ENCODE data around the gene MRC2.
A peak's percentile ranks its signal among the peaks of the same experiment; 100 is the strongest.
"Not testable (repeated sequence)": the region's sequence is repeated elsewhere in the genome, so short reads cannot be mapped to it uniquely, and the experiment has no call there.

The MRC2 gene

GRCh38 chr17:62696256-62696655 is 68.8 kb downstream of the MRC2 start:
- H3K4me3 ChIP-seq (ENCODE audit: low read depth, low read length): no peak overlapping the region

GRCh38 chr17:62696726-62697490 is 69.4 kb downstream of the MRC2 start:
- no peak overlapping the region for H3K4me3 ChIP-seq (ENCODE audit: low read depth, low read length)

GRCh38 chr17:62698459-62698858 is 71.0 kb downstream of the MRC2 start:
- H3K4me3 ChIP-seq (ENCODE audit: low read depth, low read length): not testable (repeated sequence)

DNA sequence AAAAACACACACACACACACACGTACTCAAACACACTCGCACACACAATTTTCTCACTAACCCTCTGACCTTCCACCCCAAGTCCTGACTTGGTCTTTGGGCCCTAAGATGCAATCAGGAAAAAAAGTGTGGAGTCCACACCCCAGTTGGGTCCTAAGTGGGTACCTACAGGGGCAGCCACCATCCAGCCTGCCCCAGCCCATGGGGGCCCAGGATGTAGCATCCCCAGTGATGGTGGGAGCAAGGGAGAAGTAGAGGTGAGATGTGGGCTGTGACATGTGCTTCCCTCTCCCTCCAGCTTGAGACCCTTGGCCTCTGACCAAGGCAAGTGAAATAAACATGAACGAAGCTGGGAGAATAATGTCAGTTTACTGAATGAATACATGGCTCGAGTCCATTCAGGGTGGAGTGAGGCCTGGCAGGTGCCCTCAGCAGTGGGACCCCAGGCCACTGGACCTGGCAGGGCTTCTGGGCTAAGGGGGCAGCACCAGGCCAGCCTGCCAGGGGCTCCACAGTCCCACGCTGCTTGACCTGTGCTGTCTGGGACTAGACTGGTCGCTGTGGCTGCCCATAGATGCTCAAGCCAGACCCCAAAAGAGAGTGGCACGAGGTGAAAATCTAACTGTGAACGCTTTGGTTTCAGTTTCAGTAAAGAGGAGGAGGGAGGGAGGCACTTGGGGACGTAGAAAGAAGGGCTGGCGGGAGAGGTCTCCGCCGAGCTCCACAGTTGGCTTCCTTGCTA is 73.7 kb downstream of the MRC2 start:
- no peak overlapping the region for H3K4me3 ChIP-seq (ENCODE audit: low read depth, low read length)

DNA sequence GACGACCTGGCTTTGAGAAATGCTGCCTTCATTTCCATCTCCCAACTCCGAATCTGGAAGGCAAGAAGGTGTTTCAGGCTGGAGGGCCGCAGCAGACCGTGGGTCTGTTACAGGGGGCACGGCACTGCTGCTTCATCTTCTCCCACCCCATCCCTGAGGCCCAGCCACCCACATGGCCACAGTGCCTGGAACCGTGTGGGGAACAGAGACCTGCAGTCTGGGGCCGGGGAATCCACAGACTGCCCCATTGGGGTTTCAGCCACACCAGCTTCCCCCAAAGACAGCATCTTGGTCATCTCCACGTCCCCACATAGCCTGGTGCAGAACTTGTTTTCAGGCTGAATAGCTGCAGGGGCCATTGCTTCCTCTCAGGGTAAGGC is 74.2 kb downstream of the MRC2 start:
- H3K4me3 ChIP-seq (ENCODE audit: low read depth, low read length): no peak overlapping the region

DNA sequence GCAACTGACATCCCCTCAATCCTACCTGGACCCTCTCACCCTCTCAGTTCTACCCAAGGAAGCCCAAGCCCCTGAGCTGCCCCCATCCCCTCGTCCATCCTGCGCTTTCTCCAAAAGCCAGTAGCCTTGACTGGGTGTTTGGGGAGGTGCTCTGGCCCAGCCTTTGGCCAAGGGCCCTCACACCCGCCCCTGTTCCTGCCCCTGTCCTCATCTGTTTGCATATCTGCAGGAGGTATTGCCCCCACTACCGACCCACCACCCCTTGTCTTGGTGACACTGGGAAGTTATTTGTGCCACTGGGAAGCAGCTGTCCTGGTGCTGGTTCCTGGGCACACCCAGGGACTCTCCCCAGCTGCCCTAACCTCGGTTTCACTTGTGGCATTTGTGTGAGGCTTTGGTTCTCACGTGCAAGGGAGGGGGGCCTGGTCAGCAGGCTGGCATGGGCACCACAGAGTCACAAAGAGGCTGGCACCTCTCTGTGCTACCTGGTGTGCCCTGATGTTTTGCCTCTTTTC is 75.3 kb downstream of the MRC2 start:
- H3K4me3 ChIP-seq (ENCODE audit: low read depth, low read length): no peak overlapping the region

- H3K4me3 ChIP-seq (ENCODE audit: low read depth, low read length): peak overlapping the region; percentile 35
These were observed 75.8 kb downstream of the MRC2 start for GRCh38 chr17:62703261-62703775.

DNA sequence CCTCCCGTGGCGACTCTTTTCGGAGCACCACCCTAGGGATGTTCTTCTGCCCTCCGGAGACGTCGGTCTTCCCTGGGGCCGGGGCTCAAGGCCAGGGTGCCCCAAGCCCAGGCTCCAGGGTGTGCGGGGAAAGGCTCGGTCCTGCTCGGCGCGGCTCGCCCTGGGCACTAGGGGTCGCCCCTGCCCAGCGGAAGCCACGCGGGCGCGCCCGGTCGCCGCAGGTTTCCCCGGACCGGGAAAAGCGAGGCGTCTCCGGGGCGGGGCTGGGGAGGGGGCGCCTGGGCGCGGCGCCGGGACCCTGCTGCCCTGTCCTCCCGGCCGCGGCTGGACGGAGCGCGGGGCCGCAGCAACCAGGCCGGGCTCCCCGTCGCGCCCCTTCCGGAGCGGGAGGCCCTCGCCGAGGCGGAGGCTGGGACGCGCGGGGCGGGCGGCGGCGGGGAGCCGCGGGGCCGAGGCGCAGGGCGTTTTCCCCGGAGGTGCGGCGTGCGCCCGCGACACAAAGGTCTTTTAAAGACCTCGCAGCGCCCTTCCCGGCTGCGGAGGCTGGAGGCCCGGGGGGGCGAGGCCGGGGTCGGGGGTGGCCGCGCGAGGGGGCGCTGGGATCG is 76.4 kb downstream of the MRC2 start:
- peak overlapping the region; percentile 35 for H3K4me3 ChIP-seq (ENCODE audit: low read depth, low read length)

DNA sequence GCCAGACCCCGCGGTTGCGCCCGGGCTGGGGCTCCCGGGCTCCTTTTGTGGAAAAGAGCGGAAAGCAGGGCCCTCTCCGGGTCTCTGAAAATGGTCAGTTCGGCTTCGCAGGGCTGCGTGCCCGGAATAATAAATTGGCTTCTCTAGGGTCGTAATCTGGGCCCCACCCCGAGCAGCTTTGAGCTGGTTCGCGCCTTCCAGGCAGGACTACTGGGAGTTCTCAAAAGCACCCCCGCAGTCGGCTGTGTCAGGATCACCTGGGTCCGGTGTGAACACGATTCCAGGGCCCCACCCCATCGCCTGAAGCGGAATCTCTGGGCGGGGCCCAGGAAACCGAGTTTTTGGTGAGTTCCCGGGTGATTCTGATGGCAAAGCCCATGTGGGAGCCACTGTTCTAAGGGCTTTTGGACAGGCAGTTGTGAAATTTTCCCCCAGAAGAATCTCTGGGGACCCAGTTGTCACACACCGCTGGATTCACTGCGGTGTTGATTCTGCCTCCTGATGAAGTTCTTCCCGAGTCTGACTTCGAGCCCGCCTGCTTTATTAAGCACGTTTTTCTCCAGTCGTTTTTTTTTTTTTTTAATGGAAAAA is 77.0 kb downstream of the MRC2 start:
- peak overlapping the region; percentile 35 for H3K4me3 ChIP-seq (ENCODE audit: low read depth, low read length)

DNA sequence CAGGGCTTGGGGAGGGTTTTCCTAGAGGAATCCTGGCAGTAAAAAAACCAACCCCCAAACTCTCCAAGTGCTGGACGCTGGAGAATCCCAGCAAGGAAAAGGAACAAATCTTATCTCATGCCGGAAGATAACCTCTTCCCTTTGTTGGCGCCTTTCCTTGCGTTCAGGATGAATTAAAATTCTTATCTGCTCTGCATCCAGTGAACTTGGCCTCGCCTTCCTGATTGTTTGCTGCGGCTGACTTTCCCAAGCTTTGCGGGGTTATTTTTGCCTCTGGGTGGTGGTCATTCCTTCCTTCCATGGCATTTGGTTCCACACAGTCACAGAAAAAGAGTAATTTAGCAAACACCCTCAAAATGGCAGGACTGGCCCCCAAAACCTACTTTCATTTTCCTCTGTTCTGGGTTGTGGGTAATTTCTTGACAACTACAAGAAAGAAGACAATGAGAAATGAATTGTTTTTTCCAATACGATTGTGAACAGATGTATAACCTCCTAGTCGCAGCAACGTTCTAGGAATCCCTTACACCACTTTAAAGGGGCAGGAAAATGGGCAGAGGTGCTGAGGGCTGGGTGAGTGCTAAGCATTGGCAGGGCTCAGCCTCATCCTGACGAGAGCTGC is 77.8 kb downstream of the MRC2 start:
- peak overlapping the region; percentile 20 for H3K4me3 ChIP-seq (ENCODE audit: low read depth, low read length)

GRCh38 chr17:62705778-62706597 is 78.5 kb downstream of the MRC2 start:
- peak overlapping the region; percentile 8 for H3K4me3 ChIP-seq (ENCODE audit: low read depth, low read length)

GRCh38 chr17:62706598-62707424 is 79.3 kb downstream of the MRC2 start:
- H3K4me3 ChIP-seq (ENCODE audit: low read depth, low read length): no peak overlapping the region

DNA sequence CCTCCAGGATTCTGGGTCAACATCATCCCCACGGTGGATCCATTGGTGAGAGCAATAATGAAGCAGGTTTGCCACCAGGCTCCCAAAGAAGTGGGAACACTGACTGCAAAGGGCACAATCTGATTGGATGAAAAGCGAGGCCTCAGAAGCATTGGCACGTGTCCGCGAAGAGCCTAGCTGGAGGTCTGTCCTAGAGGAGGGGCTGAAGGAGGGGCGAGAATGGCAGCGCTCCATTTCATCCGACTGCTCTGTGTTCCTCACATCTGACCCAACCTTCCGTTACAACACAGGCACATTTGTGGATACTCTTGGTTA is 79.9 kb downstream of the MRC2 start:
- H3K4me3 ChIP-seq (ENCODE audit: low read depth, low read length): no peak overlapping the region

DNA sequence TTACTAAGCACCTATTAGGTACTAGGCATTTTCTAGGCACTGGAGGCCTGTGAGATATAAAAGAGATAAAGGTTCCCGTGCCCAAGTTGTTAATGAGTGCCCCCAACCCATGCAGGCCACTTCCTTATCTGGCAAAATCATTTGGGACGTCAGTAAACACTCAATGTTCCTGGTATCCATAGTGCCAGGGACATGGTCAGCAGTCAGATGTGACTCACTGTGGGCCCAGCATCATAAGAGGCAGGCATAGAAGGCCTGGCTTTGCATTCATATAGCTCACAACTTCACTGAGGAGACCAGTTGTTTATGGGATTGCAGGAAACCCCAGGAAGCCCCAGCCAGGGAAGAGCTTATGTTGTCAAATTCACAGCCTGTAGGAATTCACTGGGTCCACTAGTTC is 81.1 kb downstream of the MRC2 start:
- H3K4me3 ChIP-seq (ENCODE audit: low read depth, low read length): no peak overlapping the region

DNA sequence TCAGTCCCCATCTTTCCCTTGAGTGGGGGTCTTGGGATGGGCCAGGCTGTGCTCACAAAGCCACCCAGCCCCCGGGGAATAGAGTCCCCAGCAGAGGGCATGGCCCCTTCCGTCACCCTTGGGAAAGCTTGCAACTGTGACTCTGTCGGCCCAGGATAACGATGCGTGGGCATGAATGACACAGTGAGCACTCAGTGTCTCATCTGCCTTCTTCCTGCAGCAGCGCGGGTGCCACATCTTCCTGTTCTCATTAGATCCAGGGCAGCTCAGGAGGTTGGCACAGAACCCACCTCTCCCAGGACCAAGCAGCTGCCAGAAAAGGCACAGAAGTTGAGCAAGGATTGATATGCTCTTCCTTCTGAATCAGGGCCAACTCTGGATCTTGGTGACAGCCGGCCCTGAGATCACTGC is 84.7 kb downstream of the MRC2 start:
- no peak overlapping the region for H3K4me3 ChIP-seq (ENCODE audit: low read depth, low read length)

GRCh38 chr17:62713086-62713881 is 85.8 kb downstream of the MRC2 start:
- H3K4me3 ChIP-seq (ENCODE audit: low read depth, low read length): no peak overlapping the region

- no peak overlapping the region for H3K4me3 ChIP-seq (ENCODE audit: low read depth, low read length)
These were observed 86.7 kb downstream of the MRC2 start for GRCh38 chr17:62714016-62714777.
